ENCODE data around the gene NBPF1.
"Not testable (repeated sequence)": the region's sequence is repeated elsewhere in the genome, so short reads cannot be mapped to it uniquely, and the experiment has no call there.

DNA sequence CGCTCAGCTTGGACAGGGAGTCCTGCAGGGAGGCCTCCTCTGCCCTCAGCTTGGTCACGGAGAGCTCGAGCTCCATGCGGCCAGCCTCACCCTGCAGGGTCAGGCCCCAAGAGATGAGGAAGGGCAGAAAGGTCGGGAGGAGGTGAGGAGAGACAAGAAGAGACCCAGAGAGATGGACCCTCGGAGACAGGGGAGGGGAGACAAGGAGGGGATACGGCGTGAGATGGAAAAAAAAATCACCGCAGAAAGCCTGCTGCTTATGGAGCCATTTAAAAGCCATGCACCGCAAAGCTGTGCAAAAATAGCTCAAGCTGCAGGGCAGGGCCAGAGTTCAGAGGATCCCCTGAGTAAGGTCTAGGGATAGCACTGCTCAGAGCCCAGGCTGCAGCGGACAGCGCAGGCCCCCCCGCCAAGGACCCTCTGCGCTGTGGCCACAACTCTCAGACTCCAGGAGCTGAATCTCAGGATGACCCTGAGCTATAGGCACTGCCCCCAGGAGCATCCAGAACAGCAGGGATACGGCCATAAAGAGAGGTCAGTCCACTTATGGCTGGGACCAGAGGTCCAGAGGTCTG, 13.1 kb upstream of the NBPF1 start:
- not testable (repeated sequence) for TF ChIP-seq RCOR1 (IDR thresholded peaks at IDR 0.05; ENCODE audit: borderline replicate concordance in 1 of 2, low read depth in 2 of 2, low read length in 2 of 2); MAFG (tag; conservative IDR thresholded peaks at IDR 0.05)
- TF ChIP-seq, protein P1, sequence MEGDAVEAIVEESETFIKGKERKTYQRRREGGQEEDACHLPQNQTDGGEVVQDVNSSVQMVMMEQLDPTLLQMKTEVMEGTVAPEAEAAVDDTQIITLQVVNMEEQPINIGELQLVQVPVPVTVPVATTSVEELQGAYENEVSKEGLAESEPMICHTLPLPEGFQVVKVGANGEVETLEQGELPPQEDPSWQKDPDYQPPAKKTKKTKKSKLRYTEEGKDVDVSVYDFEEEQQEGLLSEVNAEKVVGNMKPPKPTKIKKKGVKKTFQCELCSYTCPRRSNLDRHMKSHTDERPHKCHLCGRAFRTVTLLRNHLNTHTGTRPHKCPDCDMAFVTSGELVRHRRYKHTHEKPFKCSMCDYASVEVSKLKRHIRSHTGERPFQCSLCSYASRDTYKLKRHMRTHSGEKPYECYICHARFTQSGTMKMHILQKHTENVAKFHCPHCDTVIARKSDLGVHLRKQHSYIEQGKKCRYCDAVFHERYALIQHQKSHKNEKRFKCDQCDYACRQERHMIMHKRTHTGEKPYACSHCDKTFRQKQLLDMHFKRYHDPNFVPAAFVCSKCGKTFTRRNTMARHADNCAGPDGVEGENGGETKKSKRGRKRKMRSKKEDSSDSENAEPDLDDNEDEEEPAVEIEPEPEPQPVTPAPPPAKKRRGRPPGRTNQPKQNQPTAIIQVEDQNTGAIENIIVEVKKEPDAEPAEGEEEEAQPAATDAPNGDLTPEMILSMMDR (IDR thresholded peaks at IDR 0.05 in 2 of 3, conservative IDR thresholded peaks at IDR 0.05 in 1 of 3; ENCODE audit: insufficient read depth in 2 of 3, low read depth in 1 of 3, low read length in 3 of 3) = not testable (repeated sequence)
